Suprapubic skin (tissue), 4 donors: ENCODE data around the gene MRPL14. TPM values are rescaled to one million over a fixed set of nuclear protein-coding genes. Genes with fewer than 3 reads are reported as not detected.

Source experiments
- DNase-seq, 2 donors: peaks; one replicate each; pipeline ENCODE4 v3.0.0-alpha.2; 2019; ENCODE audit warnings: low spot score in 2 of 2
- H3K27ac ChIP-seq: fragments of 200-600 bp; sonication (generic); one replicate; pipeline ENCODE4 v1.5.1; 2019
- H3K27me3 ChIP-seq: fragments of 200-600 bp; sonication (generic); one replicate; pipeline ENCODE4 v1.5.1; 2019
- H3K36me3 ChIP-seq: fragments of 200-600 bp; sonication (generic); one replicate; pipeline ENCODE4 v1.5.1; 2019
- H3K4me1 ChIP-seq: fragments of 200-600 bp; sonication (generic); one replicate; pipeline ENCODE4 v1.5.1; 2019
- H3K4me3 ChIP-seq: fragments of 200-600 bp; sonication (generic); one replicate; pipeline ENCODE4 v1.5.1; 2019; ENCODE audit warnings: mild to moderate bottlenecking
- H3K9me3 ChIP-seq: fragments of 200-600 bp; sonication (generic); one replicate; pipeline ENCODE4 v1.5.1; 2019
- EP300 ChIP-seq: sonication (generic); formaldehyde crosslinking; IDR thresholded peaks from one replicate; pipeline ENCODE4 v1.6.1; 2017; ENCODE audit warnings: antibody characterized with exemption
- POLR2A ChIP-seq, 2 donors: fragments of 450-650 bp; IDR thresholded peaks; one replicate each; pipeline ENCODE4 v1.6.1; 2017; ENCODE audit warnings: antibody characterized with exemption in 2 of 2, mild to moderate bottlenecking in 2 of 2, moderate library complexity in 2 of 2
- POLR2AphosphoS5 ChIP-seq, 3 donors: sonication (generic); formaldehyde crosslinking; IDR thresholded peaks; one replicate each; pipeline ENCODE4 v1.6.1; 2017; ENCODE audit warnings: antibody characterized with exemption in 3 of 3
- WGBS: methylation state at CpG from one replicate; pipeline ENCODE4 v1.1.5; 2018; 5-methylcytosine and 5-hydroxymethylcytosine counted together
- total RNA-seq, 4 donors: library from RNA; depleted of rRNA; stranded (reverse); fragments of >200 nt; gene quantifications; one replicate each; pipeline ENCODE4 v1.1.0, GENCODE V29; 2016
- TF ChIP-seq, protein P1 (sequence below), 2 donors: fragments of 200-600 bp in 1 of 2; fragments of 450-650 bp in 1 of 2; sonication (generic) in 1 of 2; IDR thresholded peaks; one replicate each; pipeline ENCODE4 v1.5.1; 2016 to 2019; ENCODE audit warnings: antibody characterized with exemption in 2 of 2, mild to moderate bottlenecking in 1 of 2, moderate library complexity in 1 of 2

MRPL14 gene
- total RNA-seq, 4 donors from 2014 or later = 25.1 to 49.8 (median 44.0) TPM

DNA sequence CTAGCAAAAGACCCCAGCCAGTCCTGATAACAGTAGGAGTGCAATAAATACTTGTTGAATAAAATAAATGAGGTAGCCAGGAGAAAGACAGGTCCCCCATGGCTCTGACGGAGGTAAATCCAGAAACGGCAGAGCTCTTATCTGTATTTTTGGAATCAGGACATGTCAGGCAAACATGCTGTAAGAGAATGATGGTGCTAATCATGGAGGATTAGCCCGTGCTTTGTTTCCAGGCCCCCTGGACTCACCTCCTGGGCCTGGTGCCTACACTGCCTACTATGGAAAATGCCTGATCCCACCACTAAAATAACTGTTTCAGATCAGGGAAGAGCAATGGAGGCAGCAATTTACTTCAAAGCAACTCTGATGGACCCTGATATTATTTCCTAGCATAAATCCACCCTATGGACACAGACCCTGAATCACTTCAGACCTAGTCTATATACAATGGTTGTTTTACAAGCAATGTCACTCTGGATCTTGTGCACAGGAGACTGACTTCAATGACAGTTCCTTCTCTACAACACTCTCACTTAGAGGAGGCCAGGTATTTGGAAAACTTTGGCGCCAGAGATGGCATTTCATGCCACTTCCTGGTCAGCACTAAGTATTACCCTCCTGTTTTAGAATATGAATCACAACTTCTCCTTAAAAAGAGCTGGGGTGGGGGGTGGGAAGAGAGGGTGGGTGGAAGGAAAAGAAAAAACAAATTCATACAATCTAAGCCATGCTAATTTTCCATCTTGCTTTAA, 6.4 kb downstream of the MRPL14 start:
- no peaks in the 10 kb centered on the region for H3K27me3 ChIP-seq

DNA sequence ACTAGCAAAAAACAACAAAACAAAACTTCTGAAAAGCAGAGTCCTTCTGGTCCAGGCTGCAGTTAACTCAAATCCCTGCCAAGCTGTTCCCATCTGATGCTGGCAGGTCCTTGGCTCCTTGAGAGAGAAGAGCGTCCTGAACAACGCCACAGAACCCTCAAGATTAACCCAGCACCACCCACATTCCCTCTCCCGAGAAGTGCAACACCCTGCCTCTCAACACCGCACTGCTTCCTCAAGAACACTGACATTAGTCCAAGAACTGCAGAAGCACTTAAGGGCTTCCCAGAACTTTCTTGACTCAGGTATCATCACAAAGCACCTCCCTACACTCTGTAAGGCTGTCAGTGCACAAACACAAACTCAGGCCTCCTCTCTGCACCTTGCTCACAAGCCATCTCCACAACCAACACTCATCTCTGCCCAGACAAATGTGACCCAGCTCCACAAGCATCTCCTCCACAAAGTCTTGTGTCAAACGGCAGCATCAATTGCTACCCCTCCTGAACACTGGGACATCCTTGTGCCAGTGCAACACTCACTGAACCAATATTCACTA, 7.5 kb downstream of the MRPL14 start:
- DNase-seq = no peak
- H3K4me3 ChIP-seq = no peak overlapping the region
- 37% methylated on average over 5 of the region's 5 CpGs for WGBS
- H3K27me3 ChIP-seq = no peaks in the 10 kb centered on the region
- peaks cover 55% of the 10 kb centered on the region for H3K4me1 ChIP-seq
- H3K36me3 ChIP-seq = peaks cover 4% of the 10 kb centered on the region
- H3K9me3 ChIP-seq = no peaks in the 10 kb centered on the region
- no peak for TF ChIP-seq POLR2A (IDR thresholded peaks at IDR 0.05)
- TF ChIP-seq, protein P1, sequence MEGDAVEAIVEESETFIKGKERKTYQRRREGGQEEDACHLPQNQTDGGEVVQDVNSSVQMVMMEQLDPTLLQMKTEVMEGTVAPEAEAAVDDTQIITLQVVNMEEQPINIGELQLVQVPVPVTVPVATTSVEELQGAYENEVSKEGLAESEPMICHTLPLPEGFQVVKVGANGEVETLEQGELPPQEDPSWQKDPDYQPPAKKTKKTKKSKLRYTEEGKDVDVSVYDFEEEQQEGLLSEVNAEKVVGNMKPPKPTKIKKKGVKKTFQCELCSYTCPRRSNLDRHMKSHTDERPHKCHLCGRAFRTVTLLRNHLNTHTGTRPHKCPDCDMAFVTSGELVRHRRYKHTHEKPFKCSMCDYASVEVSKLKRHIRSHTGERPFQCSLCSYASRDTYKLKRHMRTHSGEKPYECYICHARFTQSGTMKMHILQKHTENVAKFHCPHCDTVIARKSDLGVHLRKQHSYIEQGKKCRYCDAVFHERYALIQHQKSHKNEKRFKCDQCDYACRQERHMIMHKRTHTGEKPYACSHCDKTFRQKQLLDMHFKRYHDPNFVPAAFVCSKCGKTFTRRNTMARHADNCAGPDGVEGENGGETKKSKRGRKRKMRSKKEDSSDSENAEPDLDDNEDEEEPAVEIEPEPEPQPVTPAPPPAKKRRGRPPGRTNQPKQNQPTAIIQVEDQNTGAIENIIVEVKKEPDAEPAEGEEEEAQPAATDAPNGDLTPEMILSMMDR (IDR thresholded peaks at IDR 0.05) = no peak
- TF ChIP-seq POLR2AphosphoS5 (IDR thresholded peaks at IDR 0.05) = no peak
- no peak for TF ChIP-seq EP300
- H3K27ac ChIP-seq = no peak overlapping the region

More for the DNA sequence above, 6.4 kb downstream of the MRPL14 start:
- Histone ChIP-seq H3K9me3 (no peaks in the 10 kb centered on the region), H3K27ac (no peak overlapping the region), H3K4me3 (no peak overlapping the region), H3K36me3 (peaks cover 4% of the 10 kb centered on the region), H3K4me1 (peaks cover 63% of the 10 kb centered on the region)
- 76% methylated on average over 4 of the region's 4 CpGs for WGBS
- TF ChIP-seq, protein P1 (IDR thresholded peaks at IDR 0.05) = no peak
- TF ChIP-seq POLR2A (IDR thresholded peaks at IDR 0.05) = no peak
- TF ChIP-seq POLR2AphosphoS5 (IDR thresholded peaks at IDR 0.05) = no peak
- TF ChIP-seq EP300 = no peak
- DNase-seq = no peak

DNA sequence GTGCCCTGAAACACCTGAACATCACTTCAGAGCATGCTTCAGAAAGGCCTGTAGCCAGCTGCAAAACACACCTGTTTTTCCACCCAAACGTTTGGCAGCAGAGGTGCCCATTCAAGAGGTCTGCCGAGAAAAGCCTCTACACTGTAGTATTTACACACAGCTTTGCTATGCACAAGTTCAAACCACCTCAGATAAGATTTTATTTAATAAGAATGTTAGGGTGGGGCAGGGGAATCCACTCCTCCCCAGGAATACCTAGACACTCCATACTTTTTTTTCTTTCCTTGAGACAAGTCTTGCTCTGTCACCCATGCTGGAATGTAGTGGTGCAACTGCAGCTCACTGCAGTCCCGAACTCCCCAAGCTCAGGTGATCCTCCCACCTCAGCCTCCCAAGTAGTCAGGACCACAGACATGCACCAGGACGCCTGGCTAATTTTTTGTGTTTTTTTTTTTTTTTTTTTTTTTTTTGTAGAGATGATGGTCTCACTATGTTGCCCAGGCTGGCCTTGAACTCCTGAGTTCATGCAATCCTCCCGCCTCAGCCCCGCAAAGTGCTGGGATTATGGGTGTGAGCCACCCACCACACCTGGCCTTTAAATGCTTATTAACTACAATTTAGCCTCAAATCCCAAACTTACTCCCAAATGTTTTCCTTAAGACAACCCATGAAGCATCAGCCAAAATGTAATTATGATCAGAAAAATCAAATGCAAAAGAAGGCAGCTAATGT, 9.7 kb downstream of the MRPL14 start:
- no peaks in the 10 kb centered on the region for H3K9me3 ChIP-seq
- no peak overlapping the region for H3K27ac ChIP-seq
- no peak for DNase-seq
- H3K36me3 ChIP-seq = peaks cover 24% of the 10 kb centered on the region
- no peaks in the 10 kb centered on the region for H3K27me3 ChIP-seq
- TF ChIP-seq EP300 = no peak
- TF ChIP-seq POLR2AphosphoS5 (IDR thresholded peaks at IDR 0.05) = no peak
- TF ChIP-seq, protein P1 (IDR thresholded peaks at IDR 0.05) = no peak
- TF ChIP-seq POLR2A (IDR thresholded peaks at IDR 0.05) = no peak
- WGBS = 68% methylated on average over 6 of the region's 6 CpGs
- H3K4me3 ChIP-seq = no peak overlapping the region
- peaks cover 39% of the 10 kb centered on the region for H3K4me1 ChIP-seq

DNA sequence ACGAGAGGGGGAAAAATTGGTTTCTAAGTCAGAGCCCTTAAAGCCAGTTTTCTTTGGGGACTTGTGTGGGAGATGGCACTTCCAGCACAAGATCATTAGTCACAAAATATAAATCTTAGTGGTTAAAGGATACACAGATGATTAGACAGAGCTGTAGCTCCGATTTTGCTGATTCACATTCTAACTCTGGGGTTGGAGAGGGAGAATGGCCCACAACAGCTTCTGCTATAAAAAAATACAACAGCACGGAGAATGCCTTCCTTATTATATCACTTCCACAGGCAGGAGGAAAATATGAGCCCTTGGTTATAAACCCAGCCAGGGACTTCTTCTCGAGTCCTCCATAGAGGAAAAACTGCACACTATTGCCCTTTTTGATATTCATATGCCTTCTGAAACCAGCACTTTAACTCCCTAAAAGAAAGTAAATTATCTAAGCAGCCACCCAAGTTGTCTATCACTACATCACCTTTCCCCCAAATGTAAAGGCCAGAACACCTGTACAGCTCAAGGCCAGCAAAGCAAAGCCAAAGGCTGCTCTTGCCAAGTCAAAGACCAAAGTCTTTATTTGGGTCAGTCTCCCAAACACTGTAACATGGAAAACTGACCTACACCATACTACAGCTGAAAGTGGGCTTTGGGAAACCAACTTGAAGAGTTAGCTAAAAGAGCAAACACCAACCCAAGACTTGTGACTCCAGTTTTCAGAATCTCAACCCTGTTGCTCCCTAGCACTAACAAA, 10.4 kb downstream of the MRPL14 start:
- Histone ChIP-seq H3K9me3 (no peaks in the 10 kb centered on the region), H3K4me1 (peaks cover 36% of the 10 kb centered on the region), H3K27ac (no peak overlapping the region), H3K36me3 (peaks cover 32% of the 10 kb centered on the region), H3K4me3 (no peak overlapping the region), H3K27me3 (no peaks in the 10 kb centered on the region)
- no peak for TF ChIP-seq POLR2AphosphoS5 (IDR thresholded peaks at IDR 0.05)
- TF ChIP-seq, protein P1 (IDR thresholded peaks at IDR 0.05) = no peak
- no peak for TF ChIP-seq EP300
- no peak for TF ChIP-seq POLR2A (IDR thresholded peaks at IDR 0.05)
- WGBS = 53% methylated on average over 4 of the region's 4 CpGs
- no peak for DNase-seq
